ENCODE results near the gene GRIP2.

GRIP2 gene

GRCh38 chr3:14538451-14539088 lies 1.6 kb downstream of the GRIP2 start:
- DNase-seq: no peak

GRCh38 chr3:14537590-14538450 lies 2.3 kb downstream of the GRIP2 start:
- no peak for DNase-seq

- no peak for DNase-seq
Observed at GRCh38 chr3:14536837-14537589, 3.1 kb downstream of the GRIP2 start.

GRCh38 chr3:14536055-14536815 lies 3.9 kb downstream of the GRIP2 start:
- DNase-seq: no peak

GRCh38 chr3:14535616-14536015 lies 4.5 kb downstream of the GRIP2 start:
- no peak for DNase-seq

- DNase-seq: no peak
Observed at GRCh38 chr3:14534516-14535191, 5.5 kb downstream of the GRIP2 start.

GRCh38 chr3:14533457-14533958 lies 6.6 kb downstream of the GRIP2 start:
- no peak for DNase-seq

- no peak for DNase-seq
Observed at GRCh38 chr3:14532691-14533456, 7.3 kb downstream of the GRIP2 start.

GRCh38 chr3:14531856-14532395 lies 8.2 kb downstream of the GRIP2 start:
- no peak for DNase-seq

GRCh38 chr3:14528081-14528480 lies 12.1 kb downstream of the GRIP2 start:
- no peak for DNase-seq

- no peak for DNase-seq
Observed at GRCh38 chr3:14525685-14526631, 14.2 kb downstream of the GRIP2 start.

- no peak for DNase-seq
Observed at GRCh38 chr3:14524920-14525660, 15.1 kb downstream of the GRIP2 start.

- no peak for DNase-seq
Observed at GRCh38 chr3:14524311-14524711, 15.8 kb downstream of the GRIP2 start.

- DNase-seq: no peak
Observed at GRCh38 chr3:14523792-14524191, 16.4 kb downstream of the GRIP2 start.

GRCh38 chr3:14522768-14523167 lies 17.4 kb downstream of the GRIP2 start:
- DNase-seq: no peak

- DNase-seq: no peak
Observed at GRCh38 chr3:14522129-14522691, 17.9 kb downstream of the GRIP2 start.

GRCh38 chr3:14521611-14522010 lies 18.5 kb downstream of the GRIP2 start:
- no peak for DNase-seq

GRCh38 chr3:14520967-14521366 lies 19.2 kb downstream of the GRIP2 start:
- DNase-seq: no peak

GRCh38 chr3:14520149-14520548 lies 20.0 kb downstream of the GRIP2 start:
- no peak for DNase-seq

All from stimulated activated CD4-positive, alpha-beta T cell treated with anti-CD3 and anti-CD28 coated beads, Interleukin-2, amount 100 ng/mL, for 48 hours (primary cell).